ENCODE results near the gene ADISSP. TPM values are rescaled to one million over a fixed set of nuclear protein-coding genes. Genes with fewer than 3 reads are reported as not detected.
A peak's percentile ranks its signal among the peaks of the same experiment; 100 is the strongest.

Gene ADISSP
- total and polyA plus RNA-seq, 9 of the 15 experiments (the other 6 are each of a cell fraction or from before 2014, with no cell fraction given): 1.4 to 70.6 (median 23.4) TPM

- TF ChIP-seq ETS1 (conservative IDR thresholded peaks at IDR 0.05; ENCODE audit: control insufficient read depth, low read depth, low read length): peak; percentile 13; the same call in 1 of the 2 replicates
- TF ChIP-seq LEF1 (IDR thresholded peaks at IDR 0.05): no peak
- TF ChIP-seq SMAD1 (IDR thresholded peaks at IDR 0.05; ENCODE audit: low read depth, low read length, partially characterized antibody): no peak
- no peak for TF ChIP-seq HOMEZ (CRISPR knock-in tag; IDR thresholded peaks at IDR 0.05)
- peak; percentile 66; the same call in 1 of the 2 replicates for TF ChIP-seq PKNOX1 (IDR thresholded peaks at IDR 0.05)
- TF ChIP-seq HES1 (IDR thresholded peaks at IDR 0.05; ENCODE audit: low read depth): no peak
- TF ChIP-seq RBM25 (IDR thresholded peaks at IDR 0.05; ENCODE audit: low read depth, low read length, severe bottlenecking): peak; percentile 92
- peak; percentile 77 for TF ChIP-seq POLR2G (IDR thresholded peaks at IDR 0.05; ENCODE audit: low read depth, low read length)
- no peak for TF ChIP-seq IFI16 (CRISPR knock-in tag; IDR thresholded peaks at IDR 0.05)
- TF ChIP-seq TEAD2 (tag; IDR thresholded peaks at IDR 0.05): no peak
- peak; percentile 94 for TF ChIP-seq RAD51 (IDR thresholded peaks at IDR 0.05; ENCODE audit: borderline replicate concordance, low read depth)
- TF ChIP-seq POU5F1 (IDR thresholded peaks at IDR 0.05; ENCODE audit: borderline replicate concordance, low read depth, low read length, partially characterized antibody): no peak
- no peak for TF ChIP-seq CCAR2 (IDR thresholded peaks at IDR 0.05; ENCODE audit: low read depth, low read length)
- TF ChIP-seq E2F4 (CRISPR knock-in tag; IDR thresholded peaks at IDR 0.05; ENCODE audit: low read depth): peak; percentile 21; the same call in 1 of the 2 replicates
- TF ChIP-seq SOX6 (IDR thresholded peaks at IDR 0.05): no peak
- no peak for TF ChIP-seq GTF2B (IDR thresholded peaks at IDR 0.05; ENCODE audit: extremely low read depth, insufficient read length)
- peak; percentile 73 for TF ChIP-seq CREM (IDR thresholded peaks at IDR 0.05; ENCODE audit: low read depth)
- TF ChIP-seq SRF (CRISPR knock-in tag; IDR thresholded peaks at IDR 0.05): no peak; a peak in 1 of 4 replicates
Measured at GRCh38 chr20:3767427-3768341, at the start of gene ADISSP (continued).

Data from K562 (cell line).